GM19452 (cell line): ENCODE data around the gene YIF1A.

Source experiments
- ATAC-seq: cut with Tn5 transposase; IDR thresholded peaks from one replicate; pipeline ENCODE4 v1.9.1; 2021; ENCODE audit not compliant: unreplicated experiment

YIF1A gene

GRCh38 chr11:66247801-66248200, 41.1 kb downstream of the YIF1A start:
- no peak for ATAC-seq

- ATAC-seq, result no peak
Measured at GRCh38 chr11:66247295-66247694, 41.6 kb downstream of the YIF1A start.

GRCh38 chr11:66243782-66244535, 45.0 kb downstream of the YIF1A start:
- ATAC-seq, result no peak

GRCh38 chr11:66242095-66242765, 46.7 kb downstream of the YIF1A start:
- ATAC-seq, result no peak

GRCh38 chr11:66240781-66241136, 48.2 kb downstream of the YIF1A start:
- ATAC-seq, result no peak

GRCh38 chr11:66239998-66240780, 48.8 kb downstream of the YIF1A start:
- no peak for ATAC-seq

GRCh38 chr11:66239511-66239910, 49.4 kb downstream of the YIF1A start:
- no peak for ATAC-seq

GRCh38 chr11:66238786-66239413, 50.0 kb downstream of the YIF1A start:
- ATAC-seq, result no peak

- no peak for ATAC-seq
Measured at GRCh38 chr11:66237867-66238266, 51.1 kb downstream of the YIF1A start.

- ATAC-seq, result no peak
Measured at GRCh38 chr11:66235141-66235540, 53.8 kb downstream of the YIF1A start.
